Eye (tissue), 1 donor: Measurements from ENCODE around the gene TMPRSS5.
"Not testable (repeated sequence)": the region's sequence is repeated elsewhere in the genome, so short reads cannot be mapped to it uniquely, and the experiment has no call there.

Experiments used
- DNase-seq: peaks from one replicate; pipeline ENCODE4 v3.0.0-alpha.2; 2015

TMPRSS5 gene

DNA sequence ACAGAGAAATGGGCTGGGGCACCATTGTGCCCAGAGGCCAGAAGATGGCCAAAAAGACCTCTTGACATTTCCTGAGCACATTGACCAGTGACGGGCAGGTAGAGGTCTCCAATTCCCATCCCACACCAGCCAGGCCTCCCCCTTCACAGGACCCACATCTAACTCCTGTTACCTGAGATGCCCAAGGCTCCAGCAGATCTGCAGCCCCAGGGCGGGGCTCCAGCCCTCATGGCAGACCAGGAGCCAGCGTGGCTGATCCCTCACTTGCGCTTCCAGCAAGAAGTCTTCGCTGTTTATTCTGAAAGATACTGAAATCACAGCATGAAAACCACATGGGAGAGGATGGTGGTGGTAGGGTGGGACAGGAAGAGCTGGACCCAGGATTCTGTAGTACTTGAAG lies 9.0 kb downstream of the TMPRSS5 start:
- no peak for DNase-seq

DNA sequence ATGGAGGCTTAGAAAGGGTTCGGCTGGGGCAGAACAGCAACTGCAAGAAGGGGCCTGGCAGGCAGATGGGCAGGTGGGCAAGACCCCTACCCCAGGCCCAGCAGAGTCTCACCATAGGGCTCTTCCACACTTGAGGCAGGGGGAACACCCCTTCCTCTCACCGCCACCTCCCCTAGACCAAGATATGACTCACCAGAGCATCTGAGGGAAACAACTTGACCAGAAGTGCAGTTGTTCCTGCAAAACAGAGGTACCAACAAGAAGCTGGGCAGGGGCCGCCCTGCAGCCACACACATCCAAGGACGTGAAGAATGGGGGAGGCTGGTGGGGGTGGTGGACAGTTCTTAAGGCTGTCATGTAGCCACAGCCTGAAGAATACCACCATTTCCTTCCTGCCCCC lies 10.9 kb downstream of the TMPRSS5 start:
- no peak for DNase-seq

DNA sequence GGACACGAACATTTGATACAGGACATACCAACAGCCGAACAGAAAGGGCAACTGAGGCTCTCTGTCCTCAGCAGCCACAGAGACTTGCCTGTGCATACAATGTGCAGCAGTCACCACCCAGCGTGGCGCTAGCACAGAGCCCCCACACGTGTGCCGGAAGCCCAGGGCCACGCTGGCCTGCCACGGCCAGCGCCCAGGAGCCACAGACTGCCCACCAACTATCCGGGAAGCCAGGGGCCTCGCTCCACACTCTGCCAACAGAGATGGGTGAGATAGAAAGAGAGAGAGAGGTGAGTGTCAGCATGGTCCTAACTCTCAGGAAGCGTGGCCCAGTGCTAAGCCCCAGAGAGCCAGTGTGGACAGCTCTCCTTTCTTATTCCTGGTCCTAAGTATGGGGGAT lies 11.7 kb downstream of the TMPRSS5 start:
- DNase-seq = no peak

DNA sequence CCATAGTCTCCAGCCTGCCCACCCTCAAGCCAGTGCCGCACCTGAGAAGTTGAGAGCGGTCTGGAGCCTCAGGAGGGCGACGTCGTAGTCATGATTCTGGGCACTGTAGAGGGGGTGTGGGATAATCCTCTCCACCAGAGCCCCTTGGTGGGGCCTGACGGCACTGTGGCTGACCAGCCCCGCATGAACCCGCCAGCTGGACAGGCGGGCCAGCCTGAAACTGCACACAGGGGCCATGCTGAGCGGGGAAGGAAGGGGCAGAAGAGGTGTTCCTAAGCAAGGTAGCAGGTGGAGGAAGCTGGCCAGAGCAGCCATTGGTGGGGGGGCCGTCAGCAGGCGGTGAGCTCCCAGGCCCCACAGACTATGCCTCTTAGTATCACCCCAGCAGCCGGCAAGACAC lies 13.1 kb downstream of the TMPRSS5 start:
- no peak for DNase-seq

DNA sequence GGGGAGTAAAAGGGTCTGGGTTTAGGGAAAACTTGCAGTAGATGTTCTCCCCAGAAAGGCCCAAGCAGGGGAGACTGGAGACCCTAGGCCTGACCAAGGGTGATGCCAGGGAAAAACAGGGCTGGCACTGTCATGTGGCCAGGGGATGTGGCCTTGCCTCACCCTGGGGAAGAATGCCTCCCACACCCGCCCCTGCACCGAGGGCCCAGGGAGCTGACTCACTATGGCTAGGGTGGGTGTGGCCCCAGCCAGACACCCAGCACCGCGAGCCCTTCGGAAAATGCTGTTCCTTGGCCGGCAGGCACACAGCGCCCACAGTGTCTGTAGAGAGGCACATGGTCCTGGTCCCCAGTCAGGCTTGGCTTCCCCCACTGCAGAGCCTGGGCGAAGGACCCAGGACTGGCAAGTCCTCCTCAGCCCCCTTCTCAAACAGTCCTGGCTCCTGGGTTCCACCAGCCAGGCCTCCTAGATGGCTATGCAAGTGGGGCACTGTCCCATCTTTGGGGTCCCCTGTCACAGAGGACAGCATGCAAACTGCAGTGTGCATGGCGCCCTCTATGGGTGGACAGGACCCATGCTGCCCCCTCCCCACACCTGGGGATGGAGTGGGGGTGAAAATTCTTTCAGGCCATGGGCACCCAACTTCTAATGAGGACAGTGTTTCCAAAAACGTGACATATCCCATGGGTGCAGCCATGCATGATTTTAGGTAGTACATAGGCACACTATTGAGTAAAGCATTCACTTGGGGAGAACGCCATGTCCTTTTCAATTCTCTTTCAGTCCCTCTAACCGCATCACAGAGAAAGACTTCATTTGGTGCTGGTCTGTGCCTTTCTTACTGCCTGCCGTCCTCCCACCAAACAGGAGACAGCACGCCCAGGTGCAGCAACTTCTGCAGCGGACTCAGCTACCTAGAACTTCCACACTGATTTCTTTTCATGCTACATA lies 15.2 kb downstream of the TMPRSS5 start:
- no peak for DNase-seq

DNA sequence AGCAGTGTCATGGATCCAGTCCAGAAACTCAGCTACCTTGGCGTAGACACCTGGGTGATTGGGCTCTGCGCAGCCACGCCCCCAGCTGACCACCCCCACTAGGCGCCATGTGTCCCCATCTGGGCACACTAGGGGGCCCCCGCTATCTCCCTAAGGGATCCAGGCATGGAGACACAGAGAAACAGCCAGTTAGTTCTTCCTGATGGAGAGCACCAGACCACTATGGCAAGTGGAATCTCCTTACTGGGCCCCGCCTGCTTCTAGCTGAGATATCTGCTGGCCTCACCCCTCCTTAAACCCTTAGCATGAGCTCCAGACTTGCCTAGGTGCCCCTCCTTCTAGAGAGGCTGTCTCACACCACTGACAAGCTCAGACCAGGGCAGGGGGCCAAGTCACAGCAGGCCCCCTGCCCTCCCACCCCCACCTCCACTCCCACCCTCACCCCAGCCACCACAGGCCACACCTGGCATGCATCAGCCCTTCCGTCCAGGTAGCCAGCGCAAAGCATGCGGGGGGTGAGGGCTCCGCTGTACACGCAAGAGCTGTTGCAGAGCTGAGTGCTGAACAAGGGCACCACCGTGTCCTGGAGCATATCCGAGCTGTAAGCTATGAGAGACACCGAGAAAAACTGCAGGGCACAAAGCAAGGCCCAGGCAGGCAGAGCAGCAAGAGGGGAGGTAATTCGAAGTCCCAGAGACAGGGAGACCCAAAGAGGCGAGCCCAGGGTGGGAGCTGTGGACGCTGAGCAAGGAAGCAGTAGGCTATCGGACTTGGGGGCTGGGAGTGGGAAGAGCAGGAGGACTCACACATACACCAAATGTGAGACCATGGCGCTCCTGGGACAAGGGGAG lies 16.1 kb downstream of the TMPRSS5 start:
- no peak for DNase-seq

DNA sequence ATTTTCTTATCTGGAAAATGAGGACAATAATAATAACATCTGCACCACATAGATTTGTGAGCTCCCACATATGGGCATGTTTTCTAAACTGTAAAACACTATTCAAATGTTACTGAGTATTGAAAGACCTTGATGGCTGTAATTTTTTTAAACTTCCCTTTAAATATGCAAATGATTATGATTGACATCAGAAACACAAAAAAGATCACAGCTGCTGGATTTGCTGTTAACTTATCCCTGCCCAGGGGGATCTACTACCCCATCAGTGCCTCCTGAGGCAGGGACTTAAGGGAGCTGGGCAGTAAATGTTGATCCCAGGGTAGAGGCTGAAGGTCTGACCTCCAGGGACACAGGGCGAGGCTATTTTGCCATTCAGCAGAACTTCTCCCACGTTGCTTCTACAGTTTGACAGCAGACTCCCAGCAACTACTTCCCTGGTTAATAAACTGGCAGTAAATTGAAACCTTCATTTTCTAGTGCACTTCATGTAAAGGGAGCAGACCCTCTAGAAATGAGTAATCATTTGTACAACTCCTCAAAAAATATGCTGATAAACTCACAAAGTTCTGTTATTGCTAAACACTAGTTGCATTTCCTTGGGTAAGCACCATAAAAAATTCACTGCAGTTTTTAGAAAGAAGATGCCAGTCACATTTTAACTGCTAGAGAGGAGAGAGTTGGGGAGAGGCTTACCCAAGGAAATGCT lies 20.3 kb downstream of the TMPRSS5 start:
- DNase-seq = no peak

DNA sequence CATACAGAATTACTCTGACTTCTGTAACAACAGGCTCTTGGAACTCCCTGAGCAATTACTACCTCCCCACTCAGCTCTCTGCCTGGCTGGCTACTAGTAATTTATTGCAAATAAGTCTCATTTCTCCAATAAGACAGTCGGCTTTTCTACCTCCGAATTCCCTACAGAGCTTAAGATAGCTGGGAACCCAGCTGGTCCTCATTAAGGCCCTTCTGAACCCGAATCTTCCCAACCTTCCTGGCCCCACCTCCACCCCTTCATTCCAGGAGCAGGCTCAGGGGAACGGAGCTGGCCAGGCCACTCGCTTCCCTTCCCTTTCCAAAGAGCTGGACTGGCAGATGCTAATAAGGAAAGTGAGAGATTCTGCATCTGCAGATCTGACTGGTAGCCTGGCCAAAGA lies 21.6 kb downstream of the TMPRSS5 start:
- no peak for DNase-seq

DNA sequence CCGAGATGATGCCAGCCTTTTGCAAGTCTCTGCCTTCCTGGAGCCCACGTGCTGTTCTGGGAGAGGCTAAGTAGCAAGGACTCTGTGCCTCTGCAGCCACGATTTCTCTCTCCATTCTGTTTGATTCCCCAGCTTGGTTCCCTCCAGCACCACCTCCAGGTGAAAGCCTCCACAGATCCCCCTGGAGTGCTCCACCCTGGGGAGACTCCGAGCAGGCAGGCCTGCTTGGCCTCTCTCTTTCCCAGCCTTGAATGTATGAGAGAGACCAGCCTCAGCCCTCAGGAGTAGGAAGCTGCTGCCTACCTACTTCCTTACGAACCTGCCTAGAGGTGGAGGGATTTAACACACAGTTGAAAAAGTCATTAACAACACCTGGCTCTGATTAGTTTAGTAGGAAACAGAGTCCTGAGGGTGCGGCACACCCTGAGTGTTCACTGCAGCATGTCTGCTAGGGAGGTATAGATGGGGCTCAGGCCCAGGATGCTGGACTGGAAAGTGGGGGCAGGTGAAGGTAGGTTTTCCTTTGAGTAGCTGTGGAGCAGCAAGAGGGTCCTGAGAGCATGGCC lies 22.5 kb downstream of the TMPRSS5 start:
- no peak for DNase-seq

DNA sequence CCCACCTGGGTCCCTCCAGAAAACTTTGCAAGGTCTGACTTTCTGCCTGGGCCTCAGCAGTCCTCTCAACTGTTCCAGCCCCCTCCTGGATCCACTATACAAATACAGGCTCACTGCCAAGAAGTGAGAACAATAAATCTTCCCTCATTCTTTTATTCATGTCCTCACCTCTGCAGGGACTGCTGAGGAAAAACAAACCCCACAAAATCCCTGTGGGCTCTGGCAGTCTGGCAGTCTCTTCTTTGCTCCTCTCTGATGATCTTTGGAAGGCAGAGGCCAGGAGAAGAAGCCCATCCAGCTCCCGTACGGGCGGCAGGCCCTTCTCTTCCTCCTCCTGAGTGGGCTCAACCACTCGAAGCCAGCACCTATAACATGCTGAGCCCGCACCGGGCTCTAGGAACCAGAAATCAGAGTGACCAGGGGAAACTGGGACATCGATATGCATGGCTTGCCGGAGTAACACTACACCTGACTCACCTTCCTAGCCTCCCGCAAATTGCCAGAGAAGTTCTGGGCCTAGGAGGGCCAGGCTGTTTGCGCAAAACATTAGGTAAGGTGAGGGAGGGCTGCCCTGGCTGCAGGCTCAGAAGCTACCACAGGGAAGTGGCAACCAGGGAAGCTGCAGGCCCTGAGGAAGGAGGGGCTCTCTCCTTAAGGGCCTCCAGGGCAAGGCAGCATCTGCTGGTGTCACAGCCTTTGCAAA lies 24.2 kb downstream of the TMPRSS5 start:
- peak; percentile 32 for DNase-seq

DNA sequence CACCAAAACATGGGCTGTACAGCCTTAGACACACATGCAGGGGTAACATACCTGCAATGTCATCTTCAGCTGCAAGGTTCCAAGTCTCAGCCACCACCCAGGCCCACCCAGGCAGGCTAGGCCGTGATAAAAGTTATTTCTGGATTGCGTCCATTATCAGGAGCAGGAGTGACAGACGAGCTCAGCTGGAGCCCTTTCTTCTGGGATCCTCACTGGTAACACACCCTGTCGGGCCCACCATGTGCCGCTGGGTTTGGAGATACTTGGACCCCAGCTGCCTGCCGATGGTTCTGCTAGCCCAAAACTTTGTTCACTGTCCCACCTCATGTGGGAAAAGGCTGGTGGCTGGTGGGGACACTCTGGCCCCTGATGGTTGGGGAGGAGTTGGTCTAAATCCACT lies 24.8 kb downstream of the TMPRSS5 start:
- DNase-seq = no peak

DNA sequence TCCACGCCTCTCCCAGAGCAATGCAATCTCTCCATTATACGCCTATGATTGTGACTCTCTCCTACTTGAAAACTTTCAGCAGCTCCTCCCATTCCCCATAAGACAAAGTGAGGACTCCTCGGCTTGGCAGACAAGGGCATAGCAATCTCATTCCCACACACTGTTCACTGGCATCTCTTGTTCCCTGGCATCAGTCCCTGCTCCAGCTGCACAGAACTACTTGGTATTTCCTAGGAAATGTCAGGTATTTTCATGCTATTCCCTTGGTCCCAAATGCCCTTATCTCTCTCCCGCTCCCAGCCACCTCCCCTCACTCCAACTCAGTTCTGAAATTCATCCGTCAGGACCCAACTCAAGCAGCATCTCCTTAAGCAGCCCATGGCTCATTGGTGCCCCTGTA lies 28.4 kb downstream of the TMPRSS5 start:
- no peak for DNase-seq

DNA sequence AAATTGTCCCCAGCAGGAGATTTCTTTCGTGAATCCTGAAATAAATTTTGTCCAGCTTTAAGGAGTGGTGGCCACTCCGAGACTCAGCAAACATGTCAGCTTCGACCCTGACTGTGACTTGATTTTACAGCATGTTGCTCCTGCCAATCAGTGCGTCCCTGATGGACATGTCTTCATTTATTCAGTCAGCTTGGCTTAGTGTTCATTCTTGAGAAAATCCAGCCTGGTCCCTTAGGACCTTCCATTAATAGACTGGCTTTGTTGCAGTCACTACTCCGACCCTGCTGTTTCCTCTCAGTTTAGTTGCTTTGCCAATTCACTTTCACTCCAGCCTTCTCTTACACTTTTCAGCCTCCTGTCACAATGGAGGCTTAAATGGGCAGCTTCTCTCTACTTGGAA lies 30.5 kb downstream of the TMPRSS5 start:
- DNase-seq = peak; percentile 78

DNA sequence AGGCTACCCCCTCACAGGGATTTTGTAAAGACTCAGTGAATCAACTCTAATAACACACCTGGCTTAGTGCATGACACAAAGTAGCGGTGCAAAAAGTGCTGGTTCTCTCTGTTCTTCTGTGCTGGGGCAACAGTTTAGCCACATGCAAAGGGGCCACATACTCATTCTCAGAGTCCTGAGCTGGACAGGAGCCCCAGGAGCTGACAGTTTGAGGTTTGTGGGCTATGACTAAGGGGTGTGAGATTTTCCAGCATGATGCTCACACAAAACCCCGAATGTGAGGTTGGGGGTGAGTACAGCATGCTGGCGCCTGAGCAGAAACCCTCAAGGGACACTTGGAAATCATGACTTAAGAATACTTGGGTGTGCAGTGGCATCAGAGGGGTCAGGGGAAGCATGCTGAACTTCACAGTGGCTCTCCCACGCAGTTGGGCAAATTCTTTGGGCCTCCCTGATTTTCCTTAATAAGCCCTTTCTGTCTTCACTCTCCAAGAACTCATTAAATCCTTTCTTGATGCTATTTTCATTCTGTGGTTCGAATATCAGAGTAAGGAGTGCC lies 31.0 kb downstream of the TMPRSS5 start:
- peak; percentile 32 for DNase-seq

DNA sequence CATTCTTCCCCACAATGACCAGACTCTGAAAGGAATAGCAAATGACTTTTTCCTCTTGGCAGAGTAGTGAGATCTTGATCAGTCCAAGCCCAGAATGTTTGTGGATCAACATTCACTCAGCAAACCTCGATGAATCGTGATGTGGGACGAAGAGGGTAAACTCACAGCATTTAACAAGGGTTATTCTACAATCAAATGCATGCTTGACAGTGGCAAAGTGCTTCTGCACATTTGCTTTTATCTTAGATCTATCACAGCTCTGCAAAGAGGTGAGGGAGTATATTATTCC lies 31.8 kb downstream of the TMPRSS5 start:
- no peak for DNase-seq

DNA sequence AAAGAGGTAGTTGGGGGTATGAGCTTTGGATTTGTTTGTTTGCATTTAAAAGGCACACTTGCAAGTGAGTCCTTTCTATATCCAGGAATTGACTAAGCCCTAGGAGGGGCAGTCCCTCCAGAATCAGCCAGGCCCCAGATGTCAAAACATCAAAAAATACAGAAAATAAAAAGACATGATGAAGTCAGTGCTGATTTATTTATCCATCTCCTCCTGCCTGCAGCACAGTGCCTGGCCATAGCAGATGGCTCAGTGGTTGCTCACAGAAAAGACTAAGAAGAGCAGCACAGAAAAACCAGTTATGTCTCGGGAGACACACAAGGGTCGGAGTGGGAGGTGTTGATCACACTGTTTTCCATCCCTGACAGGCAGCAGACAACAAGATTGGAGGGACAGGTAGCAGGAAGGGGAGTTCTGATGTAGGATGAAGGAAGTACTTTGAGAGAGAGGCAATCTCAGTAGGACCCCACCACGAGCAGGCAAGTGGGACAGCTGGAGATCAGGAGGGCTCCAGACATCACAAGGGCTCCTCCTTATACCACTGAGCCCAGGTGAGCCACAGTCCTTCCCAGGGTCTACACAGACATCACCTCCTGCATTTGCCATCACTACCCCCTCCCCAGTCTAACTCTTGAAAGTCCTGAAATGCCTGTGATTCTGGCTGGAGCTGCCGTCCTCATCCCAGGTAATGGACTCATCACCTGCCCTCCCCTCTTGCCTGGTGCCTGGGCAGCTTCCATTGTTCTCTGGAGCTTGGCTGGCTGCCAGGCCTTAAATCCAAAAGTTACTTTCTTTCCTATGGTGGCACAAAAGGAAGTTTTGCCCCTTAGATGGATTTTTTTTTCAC lies 32.3 kb downstream of the TMPRSS5 start:
- DNase-seq = no peak

DNA sequence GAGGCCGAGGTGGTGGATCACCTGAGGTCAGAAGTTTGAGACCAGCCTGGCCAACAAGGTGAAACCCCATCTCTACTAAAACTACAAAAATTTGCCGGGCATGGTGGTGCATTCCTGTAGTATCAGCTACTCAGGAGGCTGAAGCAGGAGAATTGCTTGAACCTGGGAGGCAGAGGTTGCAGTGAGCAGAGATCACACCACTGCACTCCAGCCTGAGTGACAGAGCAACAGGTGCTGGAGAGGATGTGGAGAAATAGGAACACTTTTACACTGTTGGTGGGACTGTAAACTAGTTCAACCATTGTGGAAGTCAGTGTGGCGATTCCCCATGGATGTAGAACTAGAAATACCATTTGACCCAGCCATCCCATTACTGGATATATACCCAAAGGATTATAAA lies 34.2 kb downstream of the TMPRSS5 start:
- DNase-seq = not testable (repeated sequence)

DNA sequence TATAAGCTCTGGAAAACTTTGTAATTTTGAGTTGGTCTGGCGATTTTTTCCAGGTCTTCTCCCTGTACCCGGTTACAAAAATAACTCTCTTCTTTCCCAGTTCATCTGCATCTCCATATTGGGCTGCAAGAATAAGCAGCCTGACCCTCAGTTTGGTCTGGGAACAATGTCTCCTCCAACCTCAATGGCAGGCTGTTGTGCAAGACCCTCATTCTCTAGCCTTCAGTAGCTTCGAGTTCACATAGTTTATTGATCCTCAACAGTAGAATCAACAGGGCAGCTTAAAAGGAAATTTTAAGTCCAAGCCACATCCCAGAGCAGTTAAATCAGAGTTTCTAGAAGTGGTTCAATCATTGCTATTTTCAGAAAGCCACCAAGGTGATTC lies 35.3 kb downstream of the TMPRSS5 start:
- DNase-seq = no peak

DNA sequence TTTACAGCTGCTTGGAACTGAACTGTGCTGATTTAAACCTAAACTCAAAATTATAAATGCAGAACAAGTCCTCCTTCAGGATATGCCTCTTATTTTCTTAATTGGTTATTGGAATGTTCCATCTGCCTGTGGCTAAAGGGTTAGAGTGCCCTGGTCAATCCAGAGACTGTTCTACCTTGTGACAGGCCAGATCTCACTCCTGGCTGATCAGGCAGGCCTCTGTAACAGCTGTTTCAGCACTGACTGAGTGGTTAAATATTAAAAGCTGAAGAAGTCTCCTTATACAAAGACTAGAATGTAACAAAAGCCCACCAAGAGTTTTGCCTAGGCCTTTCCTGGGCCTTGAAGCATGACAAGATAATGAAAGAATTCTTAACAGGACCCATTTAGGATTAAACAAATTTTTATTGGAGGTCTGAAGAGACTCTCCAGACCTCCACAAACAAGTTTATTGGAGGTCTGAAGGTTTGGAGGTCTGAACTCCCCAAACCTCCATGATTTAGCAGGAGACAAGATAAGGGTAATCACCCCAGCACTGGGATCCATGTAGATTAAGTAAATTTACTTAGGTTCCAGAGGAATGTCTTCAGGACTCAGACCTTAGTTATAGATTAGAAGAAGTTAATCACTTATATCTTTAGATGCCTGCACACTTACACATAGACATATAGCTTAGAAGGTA lies 35.8 kb downstream of the TMPRSS5 start:
- no peak for DNase-seq

DNA sequence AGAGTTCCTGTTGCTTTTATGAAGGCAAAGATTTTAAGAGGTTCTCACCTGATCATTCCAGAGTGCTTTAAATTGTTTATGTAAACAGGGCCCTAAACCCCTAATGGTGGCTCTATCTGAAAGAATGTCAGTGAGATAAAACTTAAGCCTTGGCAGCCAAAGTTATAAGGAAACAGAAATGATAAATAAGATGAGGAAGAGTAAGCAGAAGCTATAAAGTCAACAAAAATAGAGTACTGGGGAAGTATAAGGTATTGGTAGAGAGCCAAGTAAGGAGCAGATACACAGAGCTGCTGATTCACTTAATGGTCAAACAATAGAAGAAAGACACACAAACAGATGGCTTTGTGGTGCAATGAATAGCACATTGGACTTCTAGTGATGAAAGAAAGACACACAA lies 37.9 kb downstream of the TMPRSS5 start:
- DNase-seq = no peak

DNA sequence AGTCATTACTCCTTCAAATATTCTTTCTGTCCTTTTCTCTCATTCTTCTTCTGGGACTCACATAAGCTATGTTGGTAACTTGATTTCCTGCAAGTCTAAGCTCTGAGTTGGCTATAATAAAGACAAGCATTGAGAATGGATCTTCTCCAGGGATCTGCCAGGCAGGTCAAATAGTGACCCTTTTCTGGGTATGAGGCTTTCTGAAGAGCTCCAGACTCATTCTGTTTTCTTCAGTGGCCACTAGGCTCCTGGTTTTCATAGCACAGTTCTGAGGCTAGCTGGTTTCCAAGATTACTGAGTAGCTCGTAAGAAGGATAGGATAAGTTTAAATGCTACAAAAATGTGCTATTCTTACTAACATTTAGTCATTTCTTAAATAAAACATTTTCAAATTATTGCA lies 38.3 kb downstream of the TMPRSS5 start:
- no peak for DNase-seq
